Measurements from ENCODE around the gene TMEM203.

DNA sequence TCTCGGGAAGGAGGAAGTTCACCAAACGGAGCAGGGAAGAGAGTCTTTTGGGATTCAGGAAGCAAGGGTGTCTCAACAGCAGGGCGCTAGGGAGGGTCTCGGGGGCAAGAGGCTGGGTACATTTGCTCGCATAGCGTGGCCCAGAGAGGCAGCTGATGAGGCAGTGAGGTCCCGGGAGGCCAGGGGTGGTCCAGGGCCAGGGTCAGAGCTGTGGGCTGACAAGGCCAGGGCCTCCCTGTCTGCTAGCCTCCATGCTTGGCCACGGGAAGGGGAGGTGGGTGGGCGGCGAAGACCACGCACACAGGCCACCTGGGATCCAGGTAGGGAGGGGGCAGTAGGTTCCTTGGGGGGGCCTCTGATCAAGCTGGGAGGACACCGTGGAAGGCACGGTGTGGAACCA is 6.1 kb upstream of the TMEM203 start:
- TF ChIP-seq, protein P1, sequence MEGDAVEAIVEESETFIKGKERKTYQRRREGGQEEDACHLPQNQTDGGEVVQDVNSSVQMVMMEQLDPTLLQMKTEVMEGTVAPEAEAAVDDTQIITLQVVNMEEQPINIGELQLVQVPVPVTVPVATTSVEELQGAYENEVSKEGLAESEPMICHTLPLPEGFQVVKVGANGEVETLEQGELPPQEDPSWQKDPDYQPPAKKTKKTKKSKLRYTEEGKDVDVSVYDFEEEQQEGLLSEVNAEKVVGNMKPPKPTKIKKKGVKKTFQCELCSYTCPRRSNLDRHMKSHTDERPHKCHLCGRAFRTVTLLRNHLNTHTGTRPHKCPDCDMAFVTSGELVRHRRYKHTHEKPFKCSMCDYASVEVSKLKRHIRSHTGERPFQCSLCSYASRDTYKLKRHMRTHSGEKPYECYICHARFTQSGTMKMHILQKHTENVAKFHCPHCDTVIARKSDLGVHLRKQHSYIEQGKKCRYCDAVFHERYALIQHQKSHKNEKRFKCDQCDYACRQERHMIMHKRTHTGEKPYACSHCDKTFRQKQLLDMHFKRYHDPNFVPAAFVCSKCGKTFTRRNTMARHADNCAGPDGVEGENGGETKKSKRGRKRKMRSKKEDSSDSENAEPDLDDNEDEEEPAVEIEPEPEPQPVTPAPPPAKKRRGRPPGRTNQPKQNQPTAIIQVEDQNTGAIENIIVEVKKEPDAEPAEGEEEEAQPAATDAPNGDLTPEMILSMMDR (IDR thresholded peaks at IDR 0.05), result no peak
- no peak for TF ChIP-seq EP300 (IDR thresholded peaks at IDR 0.05; ENCODE audit: low read depth)
